IPS-NIHi7 (cell line): ENCODE results near the gene HIVEP2.

Experiments
- DNase-seq: peaks from one replicate; pipeline ENCODE4 v3.0.0; 2012; ENCODE audit warnings: mixed read lengths; ENCODE audit errors: extremely low spot score

HIVEP2 gene

DNA sequence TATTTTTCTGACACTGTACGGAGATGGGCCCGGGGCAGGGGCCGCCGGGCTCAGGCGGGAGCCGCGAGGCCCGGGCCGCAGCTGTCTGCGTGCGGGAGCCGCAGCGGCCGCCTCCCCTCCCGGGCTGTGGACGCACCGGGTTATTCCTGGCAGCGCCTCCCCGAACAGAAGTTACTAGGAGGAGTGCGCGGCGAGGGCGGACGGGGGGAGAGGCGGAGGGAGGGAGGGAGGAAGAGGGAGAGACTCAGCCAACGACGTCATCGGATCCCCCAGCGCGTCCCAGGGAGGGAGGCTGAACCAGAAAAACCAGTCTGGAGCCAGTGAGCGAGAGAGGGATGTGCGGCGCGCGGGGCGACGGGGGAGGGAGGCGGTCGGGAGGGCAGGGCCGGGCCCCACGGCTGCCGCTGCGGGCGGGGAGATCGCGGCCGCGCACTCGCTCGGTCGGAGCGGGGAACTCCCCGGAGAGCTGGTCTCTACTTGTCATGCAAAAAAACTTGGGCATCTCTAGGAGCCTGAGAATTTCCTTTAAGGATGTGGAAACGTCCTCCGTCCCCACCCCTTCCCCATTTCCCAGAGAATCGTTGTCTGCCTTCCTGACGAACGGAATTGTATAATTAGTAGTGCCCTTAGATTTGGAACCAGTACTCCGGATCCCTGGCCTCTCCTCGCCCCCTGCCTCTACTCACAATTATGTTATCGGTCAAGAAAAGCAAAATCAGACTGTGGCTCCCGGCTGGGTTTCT lies 1.4 kb upstream of the HIVEP2 start:
- DNase-seq: peak; percentile 87

DNA sequence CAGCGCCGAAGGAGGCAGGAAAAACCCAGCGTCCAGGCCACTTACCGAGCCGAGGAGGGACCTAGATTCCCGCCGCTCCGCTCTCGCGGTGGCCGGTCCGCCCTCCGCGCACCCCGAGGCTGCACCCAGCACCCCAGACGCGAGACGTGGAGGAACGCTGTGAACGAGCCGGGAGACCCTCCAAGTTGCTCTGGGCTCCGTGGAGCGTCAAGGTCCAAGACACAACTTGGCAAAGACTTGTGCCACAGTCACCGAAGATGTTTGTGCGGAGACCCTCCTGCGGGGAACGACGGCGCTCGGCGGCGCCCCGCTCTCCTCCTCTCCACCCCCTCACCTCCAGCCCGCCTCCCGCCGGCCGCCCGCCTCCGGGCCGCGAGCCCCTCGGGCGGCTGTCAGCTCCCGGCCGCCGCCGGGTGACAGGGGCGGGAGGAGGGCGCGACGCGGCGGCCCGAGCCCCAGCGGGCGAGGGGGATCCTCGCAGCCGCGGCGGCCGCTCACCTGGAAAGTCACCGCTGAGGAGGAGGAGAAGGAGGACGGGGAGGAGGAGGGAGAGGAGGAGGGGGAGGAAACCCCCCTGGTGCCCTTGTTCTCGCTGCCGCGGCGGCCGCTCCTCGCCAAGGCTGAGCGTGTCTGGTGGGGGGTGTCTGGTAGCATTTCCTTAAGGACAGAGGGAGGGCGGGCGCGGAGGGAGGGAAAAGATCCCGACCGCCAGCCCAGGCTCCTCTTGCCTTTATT lies 637 bp upstream of the HIVEP2 start:
- DNase-seq: peak; percentile 31

DNA sequence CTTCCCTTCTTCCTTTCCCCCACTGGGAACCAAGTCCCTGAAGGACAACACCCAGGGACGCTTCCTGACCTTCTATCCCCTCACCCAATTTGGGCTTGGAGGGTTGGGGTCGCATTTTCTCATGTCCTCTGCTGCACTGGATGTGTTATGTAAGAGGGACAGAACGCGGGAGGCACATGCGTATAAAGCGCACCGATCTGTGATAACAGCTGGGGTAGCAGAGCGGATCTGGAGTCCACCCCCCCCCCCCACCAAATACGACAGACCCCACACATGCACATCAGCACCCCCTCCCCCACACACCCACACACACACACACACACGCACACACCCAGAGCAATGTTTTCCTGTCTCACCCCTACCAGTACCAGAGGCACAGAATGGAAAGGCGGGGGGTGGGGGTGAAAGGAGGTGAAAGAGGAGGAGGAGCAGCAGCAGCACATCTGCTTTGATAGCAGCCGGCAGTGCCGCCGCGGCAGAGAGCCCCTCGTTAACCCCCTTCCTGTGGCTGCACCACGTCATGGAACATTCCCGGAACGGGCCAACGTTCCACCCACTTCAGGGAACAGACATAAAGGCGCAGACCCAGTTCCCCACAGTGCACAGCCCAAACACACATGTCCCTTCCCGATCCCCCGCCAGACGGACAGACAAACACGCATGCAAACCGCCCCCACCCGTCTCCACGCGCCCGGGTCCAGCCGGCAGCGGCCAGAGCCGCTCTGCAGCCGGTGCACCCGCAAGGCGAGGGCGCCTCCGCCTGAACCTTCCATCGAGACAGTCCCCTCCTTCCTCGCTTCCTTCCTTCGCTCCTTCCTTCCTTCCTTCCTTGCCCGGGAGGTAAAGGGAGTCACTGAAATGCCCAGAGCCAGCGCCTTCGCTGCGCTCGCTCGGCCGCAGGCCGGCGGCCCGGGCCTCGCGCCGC lies 590 bp downstream of the HIVEP2 start:
- peak; percentile 64 for DNase-seq

DNA sequence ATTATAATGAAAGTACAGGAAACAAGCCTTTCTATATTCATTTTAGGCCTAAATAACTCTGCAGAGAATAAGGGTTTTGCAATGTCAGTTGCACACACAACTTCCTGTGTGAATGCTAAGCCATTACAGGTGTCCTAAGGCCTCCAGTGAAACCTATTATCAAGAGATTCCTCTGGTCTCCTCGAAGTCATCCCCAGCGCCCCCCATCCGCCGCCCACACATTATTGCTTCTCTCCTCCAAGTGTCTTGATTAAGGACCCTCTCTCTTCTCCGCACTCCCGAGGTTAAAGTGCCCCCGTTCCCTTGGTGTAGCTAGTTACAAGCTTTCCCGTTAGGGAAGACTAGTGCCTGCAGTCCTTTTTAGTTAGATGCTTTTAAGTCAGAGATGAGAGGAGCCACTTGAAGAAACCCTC lies 1.3 kb downstream of the HIVEP2 start:
- no peak for DNase-seq

DNA sequence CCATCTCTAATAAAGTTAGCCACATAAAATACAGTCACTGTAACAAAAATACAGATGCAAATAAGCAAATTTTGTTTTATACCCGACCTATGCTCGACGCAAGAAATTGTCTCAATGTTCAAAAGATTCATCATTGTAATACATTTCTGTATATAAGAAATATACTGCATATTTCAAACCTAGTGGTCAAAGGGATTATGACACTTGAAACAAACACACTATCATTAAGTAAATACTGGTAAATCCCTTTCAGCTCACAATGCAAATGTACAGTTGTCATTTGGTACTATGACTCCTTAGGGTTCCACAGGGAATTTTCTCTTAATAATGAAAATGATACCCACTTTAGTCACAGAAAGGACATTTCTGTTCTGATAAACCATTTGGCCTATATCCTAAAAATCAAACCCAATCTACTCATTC lies 2.2 kb downstream of the HIVEP2 start:
- DNase-seq: no peak

DNA sequence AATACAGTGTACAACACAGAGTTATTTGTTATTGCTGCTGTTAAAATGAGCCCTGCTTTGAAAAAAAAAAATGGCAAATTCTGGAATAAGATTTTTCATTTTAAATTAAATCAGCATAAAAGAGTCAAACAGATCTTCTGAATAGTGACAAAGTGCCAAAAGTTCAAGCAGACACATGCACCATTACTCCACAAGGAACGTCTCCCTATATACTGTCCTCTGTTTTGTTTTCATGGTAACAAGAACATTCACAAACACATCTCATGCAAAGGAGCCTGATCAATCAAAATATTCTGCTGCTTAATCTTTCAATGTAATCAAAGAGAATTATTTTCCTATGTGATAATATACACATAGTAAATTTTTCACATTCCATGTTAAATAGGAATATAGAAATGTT lies 2.7 kb downstream of the HIVEP2 start:
- DNase-seq: no peak

DNA sequence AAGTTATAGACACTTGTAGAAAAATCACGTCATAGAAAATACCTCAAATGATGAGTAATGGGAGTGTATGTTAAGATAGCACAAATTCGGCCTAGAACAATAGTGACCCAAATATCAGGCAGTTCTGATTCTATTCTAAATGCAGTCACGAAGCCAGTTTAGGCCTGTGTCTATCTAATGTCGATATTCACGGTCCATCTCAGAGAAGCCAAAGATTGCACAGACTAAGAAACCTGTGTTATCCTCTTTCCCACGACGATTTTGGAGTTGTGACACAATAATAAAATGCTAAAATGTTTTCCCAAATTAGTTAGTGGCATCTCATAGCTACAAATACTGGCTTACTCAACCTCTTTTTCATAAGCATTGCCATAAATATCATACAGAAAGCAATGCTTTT lies 4.0 kb downstream of the HIVEP2 start:
- DNase-seq: no peak

DNA sequence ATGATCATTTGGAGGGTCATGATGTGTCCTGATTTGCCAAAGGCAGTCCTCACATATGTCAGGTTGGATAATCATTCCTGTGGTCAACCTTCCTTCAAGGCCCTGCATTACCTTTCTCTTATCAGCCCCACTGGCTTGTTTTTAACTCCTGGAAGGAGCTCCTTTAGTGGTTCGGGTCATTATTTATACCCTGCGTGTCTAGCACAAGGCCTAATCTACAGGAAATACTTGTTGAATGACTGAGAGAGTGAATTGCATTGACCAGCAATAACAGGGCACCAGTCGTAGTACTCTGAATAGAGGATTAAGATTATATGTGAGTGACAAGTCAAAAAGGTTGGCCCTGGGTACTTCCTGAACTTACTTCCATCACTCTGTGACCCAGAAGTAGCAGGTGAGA lies 4.5 kb downstream of the HIVEP2 start:
- DNase-seq: no peak

DNA sequence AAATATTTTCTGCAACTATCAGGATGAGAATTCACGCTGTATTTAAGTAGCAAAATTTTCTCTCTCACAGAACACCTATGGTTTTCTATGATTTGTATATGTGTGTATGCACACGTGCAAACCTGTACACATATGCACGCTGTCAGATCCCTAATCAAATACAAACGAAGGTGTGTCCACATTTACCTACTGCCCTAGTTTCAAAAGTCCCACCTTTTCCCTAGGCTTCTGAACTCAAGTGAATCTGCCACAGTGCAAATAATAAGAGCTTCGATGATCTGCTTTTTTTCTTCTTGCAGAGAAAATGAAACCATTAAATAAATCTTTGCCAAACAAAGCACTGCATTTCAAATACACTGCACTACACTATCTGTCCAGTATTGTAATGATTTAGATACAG lies 6.5 kb downstream of the HIVEP2 start:
- DNase-seq: no peak

DNA sequence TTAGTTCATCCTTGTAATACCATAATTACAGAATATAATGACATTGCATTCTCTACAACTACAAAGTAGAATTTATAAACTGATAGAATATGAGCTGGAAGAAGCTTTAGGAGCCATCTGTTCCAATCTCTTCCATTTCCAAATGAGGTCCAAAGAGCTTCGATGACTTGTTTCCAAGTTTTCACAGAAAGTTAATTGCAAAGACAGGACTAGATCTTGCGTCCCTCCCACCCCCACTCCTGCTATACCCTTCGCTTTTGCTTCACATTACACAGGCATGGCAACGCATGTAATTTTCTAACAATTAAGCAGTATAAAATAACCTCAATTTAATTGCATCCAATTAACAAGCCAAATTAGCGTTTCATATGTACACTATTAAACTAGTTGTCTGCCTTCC lies 7.0 kb downstream of the HIVEP2 start:
- DNase-seq: no peak

DNA sequence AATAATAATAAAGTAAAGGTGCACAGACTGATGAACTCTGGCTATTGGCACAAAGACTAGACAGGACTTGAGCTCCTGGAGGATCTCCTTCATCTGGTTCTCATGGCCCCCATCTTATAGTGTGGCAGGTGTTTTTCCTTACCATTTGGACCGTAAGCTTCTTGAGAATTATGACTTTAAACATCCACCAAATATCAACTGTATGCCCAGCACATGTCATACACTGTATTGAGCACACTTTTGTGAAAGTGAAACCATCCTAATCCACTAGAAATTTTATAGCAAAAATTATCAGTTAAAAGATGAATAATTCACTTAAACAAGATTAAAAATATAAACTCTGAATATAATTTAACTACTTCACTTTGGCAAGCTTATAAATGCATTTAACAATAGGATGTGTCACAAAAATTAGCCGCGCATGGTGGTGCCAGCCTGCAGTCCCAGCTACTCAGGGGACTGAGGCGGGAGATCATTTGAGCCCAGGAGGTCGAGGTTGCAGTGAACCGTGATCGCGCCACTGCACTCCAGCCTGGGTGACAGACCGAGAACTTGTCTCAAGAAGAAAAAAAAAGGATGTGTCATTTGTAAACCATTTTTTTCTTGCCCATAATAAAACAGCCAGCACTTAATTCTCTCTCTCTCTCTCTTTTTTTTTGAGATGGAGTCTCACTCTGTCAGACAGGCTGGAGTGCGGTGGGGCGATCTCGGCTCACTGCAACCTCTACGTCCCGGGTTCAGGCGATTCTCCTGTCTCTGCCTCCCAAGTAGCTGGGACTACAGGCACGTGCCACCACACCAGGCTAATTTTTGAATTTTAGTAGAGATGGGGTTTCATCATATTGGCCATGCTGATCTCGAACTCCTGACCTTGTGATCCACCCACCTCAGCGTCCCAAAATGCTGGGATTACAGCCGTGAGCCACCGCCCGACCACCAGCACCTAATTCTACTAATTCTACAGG lies 9.1 kb downstream of the HIVEP2 start:
- no peak for DNase-seq

DNA sequence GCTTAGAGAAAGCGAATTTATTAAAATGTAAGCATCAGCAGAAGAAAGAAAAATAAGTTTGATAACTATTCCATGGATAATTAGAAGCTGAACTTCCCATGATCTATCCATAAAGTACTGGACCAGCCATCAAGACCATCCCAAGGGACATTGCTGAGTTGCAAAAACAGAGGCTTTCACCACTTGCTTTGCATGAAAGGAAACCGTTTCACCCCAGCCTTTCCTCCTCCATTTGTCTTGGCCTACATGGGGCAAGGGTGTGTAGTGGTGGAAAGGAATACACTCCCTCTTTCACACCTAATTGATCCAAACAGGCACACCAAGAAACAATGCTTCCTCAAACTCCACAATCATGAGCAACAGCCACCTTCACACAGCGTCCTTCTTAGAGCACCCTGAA lies 10.4 kb downstream of the HIVEP2 start:
- DNase-seq: no peak

DNA sequence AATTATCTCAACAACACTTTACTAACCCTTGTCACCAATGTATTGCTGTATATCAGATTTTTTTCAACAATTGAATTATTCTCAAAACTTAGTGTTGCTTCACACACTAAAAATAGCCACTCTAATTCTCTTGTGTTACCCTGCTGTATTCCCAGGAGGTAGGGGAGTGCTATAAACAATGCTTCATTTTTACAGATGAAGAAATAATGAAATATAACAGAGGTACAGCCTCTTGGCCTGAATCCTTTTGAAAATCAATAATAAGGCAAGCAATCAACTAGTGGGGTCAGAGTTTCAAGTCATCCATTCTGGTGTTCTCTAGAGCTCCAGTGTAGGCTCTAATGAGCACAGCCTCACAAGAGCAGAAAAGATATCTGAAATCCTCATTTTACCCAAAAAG lies 10.9 kb downstream of the HIVEP2 start:
- DNase-seq: no peak

DNA sequence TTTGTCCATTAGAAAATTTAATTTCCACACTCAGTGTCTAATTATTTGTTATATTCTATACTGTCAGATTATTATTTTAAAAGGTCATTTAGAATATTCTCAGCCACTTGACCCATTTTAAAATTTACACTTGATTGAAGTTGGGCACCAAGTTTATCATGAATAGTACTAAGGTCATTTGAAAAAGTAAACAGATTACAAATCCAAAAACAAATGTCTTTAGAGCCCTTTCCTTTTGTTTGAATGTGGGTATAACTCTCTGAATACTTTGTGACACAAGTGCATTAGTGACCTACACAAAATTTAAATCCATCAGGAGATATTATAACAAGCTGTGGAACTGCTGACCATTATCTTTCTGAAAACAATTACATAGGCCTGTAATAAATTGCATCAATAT lies 11.3 kb downstream of the HIVEP2 start:
- DNase-seq: no peak

DNA sequence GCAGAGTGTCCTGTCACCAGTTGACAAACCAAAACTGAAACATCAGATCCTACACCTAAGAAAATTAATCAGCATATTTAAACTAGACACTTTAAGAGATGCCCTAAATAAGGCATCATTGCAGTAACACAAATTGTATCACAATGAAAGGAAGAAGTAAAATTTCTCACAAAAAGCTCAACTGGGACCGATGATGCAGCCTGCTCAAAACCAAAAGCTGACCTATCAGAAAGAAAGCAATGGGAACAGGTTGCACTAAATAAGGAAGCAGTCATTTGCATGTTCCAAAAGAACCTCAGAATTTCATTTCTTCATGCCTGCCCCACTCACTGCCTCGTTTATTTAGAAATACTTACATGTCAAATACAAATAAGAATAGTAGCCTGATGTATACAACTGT lies 12.1 kb downstream of the HIVEP2 start:
- DNase-seq: no peak

DNA sequence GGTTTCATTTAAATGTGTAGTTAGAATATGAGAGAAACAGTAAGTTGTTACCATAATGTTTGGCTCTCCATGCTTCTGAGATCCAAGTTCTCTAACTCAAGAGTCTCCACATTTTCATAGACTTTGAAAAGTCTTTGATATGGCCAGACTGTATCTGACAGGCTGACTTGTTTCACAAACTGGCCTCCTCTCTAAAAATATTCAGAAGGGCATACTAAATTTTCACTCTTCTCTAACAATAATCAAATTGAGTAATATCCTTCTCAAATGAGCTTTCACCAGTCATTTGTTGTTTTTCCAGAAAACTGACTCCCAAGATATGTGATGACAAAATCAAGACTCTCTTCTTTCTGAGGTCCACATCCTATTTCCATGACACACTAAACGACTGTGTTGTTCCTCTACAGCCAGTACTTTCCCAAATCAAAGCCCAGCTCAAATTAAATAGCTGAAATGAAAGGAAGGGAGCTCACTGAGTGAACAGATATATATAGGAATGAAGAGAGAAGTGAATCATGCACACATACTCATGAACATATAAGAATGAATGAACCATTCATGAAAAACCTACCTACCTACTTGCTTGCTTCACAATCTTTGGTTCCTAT lies 15.1 kb downstream of the HIVEP2 start:
- DNase-seq: no peak

DNA sequence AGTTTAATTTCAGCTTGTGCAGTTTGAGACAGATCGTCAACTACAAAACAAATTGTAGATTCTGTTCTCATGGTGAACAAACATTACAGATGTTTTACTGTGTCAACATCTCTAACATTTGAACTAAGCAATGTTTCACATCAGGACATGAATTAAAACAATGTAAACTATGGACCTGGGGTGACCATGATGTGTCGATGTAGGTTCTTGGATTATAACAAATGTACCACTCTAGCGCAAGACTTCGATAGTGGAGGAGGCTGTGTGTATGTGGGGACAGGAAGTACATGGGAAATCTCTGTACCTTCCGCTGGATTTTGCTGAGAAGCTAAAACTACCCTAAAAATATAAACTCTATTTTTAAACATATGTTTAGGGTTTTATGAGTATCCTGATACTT lies 17.1 kb downstream of the HIVEP2 start:
- DNase-seq: no peak

DNA sequence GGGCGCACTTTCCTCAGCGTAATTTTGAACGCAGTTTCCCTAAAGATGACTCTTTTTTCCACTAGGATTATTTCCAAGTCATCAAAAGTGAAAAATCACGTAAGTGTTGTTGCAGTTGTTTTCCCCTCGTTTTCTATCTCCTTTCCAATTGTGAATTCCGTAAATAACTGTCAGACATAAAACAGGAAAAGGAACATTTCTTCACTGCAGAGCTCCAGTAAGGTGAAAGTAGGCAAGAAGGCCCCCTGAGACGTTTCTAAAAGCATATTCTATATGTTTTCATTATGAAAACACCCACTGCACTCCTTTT lies 17.8 kb downstream of the HIVEP2 start:
- DNase-seq: no peak

DNA sequence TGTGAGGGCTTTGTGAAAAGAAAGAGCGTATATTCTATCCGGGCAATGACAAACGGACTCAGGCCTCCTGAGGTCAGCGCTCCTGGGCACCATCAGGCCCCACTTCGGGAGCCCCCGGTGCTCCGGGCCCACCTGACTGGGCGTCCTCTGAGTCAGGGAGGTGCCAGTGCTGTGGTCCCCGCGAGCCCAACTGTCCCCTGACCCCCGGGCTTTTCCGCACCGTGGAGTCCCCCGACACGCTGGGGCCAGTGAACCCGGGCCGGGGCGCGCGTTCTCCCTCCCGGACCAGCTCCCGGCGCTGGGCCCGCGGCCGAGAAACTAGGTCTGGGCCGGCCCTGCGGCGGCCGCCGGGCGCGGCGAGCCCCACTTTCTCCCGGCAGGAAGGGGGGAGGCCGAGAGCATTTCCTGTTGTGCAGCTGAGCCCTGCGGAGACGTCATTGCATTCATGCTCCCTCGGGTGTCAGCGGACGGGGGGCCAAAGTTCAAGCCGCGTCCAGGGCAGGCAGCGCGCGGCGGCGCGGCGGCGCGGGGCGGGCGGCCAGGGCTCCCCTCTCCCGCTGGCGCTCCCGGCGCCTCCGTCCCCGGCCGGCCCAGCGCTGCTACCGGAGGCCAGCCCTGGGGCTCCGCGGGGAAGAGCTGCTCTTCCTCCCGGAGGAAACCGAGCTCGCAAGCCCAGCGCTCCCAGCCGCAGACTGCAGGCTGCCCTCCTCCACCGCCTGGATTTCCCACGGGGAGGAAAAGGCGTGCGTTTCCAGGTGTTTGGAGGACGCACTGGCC lies 18.3 kb downstream of the HIVEP2 start:
- peak; percentile 69 for DNase-seq

DNA sequence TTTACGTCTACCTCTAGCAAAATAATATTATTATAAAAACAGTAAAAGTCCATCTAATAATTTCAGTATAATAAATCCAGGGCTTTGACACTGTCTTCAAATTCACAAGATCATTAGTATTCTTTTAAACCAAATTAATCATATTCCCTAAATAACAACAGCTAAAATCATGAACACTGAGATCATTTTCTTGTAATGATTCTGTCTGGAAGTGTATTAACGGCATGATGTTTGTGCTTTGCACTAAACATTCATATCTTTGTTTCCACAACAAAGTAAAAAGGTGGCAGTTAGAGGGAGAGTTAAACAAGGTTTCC lies 18.8 kb downstream of the HIVEP2 start:
- DNase-seq: no peak
